Retina (tissue), 1 donor: ENCODE results near the gene SYNGR3.
A peak's percentile ranks its signal among the peaks of the same experiment; 100 is the strongest.
"Not testable (repeated sequence)": the region's sequence is repeated elsewhere in the genome, so short reads cannot be mapped to it uniquely, and the experiment has no call there.

Experiments used
- DNase-seq: peaks from one replicate; pipeline ENCODE4 v3.0.0-alpha.2; 2016

Gene SYNGR3

DNA sequence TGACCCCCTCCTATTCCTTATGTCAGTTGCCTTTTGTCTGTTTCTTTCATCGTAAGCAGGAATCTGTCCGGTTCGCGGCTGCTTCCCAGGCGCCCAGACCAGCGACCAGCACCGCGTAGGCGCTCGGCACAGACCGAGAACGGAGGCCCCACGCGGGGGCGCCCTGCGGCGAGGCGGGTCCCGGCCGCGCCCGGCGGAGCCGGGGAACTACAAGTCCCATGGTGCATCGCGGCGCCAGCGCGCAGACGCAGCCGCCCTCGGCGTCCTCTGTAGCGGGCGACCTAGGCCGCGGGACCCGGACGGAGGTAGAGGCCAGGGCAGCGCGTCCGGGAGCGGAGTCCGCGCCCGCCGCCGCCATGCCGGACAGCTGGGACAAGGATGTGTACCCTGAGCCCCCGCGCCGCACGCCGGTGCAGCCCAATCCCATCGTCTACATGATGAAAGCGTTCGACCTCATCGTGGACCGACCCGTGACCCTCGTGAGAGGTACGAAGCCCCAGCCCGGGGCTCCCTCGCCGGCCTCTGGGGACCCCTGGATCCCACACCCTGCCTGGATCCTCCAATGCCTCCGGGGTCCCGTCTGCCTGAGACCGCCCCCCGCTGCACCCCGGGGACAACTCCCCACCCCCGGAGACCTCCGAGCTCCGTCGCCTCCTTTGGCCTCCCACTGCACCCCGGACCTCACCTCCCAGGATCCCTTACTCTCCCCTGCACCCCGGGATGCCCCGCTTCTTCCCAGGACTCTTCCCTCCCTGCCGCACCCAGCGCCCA is 30.3 kb upstream of the SYNGR3 start, which contains the start of gene NDUFB10:
Gene NDUFB10 (plus strand): TSS at position 270 of the 771 bp plus-strand sequence. CDS start 87 bp downstream, at position 357.
- peak; percentile 97 for DNase-seq

DNA sequence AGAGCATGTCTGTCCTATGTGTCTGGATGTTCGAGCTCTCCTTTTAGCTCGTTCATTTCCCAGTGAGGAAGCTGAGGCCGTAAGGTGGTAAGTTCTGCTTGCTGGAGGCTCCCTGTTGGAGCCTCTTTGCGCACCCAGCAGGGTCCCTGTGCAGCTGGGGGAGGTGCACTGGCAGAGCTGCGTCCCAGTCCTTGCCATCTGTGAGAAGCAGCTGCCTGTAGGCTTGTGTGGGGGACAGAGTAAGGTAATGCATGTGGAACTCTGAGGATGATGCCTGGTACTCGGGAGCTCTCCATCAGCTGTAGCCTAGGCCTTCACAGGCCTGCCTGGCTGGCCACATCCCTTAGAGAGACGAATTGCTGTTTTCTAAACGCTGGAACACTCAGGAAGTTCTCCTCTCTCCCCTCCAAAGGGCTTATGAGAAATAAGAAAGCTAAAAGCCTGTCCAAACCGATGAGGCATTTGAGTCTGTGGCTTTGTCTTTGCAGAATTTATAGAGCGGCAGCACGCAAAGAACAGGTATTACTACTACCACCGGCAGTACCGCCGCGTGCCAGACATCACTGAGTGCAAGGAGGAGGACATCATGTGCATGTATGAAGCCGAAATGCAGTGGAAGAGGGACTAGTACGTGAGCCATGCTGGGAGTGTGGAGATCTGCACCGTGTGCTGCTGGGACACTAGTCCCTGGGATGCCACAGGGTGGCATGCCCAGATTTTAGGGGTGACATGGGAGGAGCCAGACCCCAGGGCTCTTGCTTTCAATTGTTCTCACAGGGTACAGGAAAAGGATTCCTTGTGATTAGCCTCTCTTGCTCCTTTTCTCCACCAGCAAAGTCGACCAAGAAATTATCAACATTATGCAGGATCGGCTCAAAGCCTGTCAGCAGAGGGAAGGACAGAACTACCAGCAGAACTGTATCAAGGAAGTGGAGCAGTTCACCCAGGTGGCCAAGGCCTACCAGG is 28.8 kb upstream of the SYNGR3 start:
- DNase-seq = no peak

DNA sequence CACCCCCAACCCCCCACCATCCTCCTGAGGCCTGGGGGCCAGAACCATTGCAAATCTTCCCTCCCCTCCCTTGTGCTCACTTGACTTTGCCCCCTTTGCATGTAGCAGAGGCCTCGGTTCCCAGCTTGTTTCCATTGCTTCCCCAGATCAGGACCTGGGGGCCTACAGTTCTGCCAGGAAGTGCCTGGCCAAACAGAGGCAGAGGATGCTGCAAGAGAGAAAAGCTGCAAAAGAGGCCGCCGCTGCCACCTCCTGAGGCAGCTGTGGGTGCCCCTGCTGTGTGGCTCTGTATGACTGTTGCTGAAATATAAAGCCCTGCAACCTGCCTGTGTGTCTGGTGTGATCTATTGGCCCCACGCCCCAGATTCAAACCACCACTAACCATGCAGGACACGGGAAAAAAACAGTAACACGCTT is 28.1 kb upstream of the SYNGR3 start:
- no peak for DNase-seq

DNA sequence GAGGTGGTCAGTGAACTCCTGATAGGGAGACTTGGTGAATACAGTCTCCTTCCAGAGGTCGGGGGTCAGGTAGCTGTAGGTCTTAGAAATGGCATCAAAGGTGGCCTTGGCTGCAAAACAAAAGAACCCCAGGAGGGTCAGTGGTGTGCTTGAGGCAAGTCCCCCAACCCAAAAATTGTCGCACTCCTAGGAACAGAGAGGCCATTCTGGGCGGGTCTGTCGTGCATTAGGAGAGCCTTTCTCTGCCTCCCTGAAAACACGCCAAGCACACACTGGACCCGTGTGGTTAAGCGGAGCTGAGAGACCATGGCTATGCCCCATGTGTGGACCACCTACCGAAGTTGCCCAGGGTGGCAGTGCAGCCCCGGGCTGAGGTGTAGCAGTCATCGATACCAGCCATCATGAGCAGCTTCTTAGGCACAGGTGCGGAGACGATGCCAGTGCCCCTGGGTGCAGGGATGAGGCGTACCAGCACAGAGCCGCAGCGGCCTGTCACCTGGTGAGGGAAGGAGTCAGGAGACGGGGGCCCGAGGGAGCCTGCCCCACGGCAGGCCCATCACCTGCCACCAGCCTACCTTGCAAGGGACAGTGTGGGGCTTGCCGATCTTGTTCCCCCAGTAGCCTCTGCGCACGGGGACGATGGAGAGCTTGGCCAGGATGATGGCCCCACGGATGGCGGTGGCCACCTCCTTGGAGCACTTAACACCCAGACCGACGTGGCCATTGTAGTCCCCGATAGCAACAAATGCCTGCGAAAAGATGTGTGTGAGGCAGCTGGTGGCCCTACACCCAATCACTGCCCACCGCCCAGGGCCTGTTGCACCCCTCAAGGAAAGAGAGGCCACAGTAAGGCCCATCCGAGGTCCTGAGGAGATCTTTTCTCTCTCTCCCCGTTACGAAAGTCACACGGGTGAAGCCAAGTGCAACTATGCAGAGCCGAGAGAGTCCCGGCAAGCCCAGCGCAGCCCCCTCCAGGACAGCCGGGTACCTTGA is 27.3 kb upstream of the SYNGR3 start:
- DNase-seq = not testable (repeated sequence)

DNA sequence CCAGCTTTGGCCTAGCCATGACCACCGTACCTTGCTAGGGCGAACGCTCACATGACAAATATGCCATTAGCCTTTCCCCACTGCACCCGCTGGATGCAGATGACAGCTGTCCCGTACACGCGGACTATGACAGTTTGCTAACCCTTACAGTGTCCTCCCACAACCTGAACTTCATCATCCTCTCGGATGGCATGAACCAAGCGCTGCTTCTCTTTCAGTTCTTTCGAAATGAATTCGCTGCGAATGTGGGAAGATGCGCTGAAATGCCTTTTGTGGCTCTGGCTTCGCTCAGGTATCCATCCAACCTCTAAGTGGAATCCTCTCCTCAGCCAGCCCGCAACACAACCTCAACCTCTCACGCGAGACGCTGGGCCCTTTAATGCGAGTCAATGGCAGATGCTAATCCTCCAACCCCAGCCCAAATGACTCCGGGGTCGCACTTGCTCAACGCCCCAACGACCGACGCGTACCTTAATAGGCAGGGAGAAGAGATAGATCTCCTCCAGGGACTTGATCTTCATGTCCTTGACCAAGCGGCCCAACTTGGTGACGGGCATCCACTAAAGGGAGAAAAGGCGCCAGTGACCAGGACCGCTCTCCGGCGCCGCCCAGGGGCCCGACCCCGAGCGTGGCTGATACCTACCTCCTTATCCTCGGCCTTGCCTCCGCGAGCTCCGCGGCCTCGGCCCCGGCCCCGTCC is 25.8 kb upstream of the SYNGR3 start:
- DNase-seq = no peak

DNA sequence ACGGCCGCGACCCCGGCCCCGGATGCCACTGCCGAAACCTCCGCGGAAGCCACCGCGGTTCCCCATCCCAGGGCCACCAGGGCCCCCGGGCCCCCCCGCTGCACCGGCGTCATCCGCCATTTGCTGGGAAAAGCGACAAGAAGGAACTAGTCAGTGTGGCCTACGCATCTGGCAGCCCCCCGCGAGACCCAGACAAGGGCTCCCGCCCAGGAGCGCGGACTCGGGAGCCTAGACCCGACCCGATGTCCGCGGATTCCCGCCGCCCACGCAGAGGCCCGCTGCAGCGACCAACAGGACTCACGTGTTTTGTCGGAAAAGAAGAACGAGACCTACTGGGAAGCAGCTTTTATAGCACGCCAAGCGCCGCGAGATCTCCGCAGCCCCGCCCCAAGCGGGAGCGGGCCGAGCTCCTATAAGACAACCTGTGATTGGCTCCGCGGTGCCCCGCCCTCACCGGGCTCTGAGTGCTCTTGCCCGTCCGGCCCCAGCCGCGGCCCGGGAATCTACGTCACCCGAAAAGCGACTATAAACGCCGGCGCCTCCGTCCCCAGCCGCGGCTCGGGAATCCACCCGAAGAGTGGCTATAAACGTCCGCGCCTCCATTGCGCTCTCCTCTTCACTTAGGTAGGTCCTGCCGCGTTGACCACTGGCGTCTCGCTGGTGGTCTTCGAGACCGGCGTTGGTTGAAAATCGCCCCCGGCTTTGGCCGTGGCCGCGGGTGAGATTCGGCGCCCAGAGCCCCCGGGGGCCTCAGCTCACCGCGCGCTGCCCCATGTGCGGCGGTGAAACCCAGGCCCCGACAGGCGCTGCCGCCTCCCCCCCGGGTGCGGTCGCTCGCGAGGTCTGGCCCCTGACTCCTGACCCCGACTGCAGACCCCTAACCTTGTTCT is 25.0 kb upstream of the SYNGR3 start, which contains the start of gene RPS2:
Gene RPS2 (minus strand): TSS at position 321 of the 890 bp plus-strand sequence. CDS start 201 bp downstream, at position 120.
- peak; percentile 99 for DNase-seq

DNA sequence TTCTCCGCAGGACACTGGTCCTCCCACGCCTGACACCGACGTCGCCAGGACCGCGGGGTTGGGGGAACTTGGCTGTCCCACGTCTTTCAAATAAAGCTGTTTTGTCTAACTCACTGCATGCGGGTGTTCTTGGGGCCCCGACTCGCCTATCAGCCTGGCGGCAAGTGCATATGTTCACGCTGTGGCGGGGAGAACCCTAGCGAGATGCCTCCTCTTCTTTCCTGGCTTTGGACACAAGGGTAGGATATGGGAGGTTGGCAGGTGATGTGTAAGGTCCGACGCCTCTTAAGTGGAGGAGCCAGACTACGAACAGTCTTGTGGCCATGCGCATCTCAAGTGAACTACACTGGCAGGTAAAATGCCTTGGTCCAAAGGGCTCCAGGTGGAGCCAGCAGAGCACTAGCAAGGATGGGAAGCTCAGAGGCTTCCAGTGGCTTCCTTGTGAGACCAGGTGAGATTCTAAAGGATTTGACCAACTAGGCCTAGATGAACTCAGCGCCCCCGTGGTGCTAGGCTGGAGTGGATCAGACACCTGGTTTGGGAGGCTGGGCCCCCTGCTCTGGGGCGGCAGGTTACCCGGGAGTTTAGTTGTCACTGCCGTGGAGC is 24.3 kb upstream of the SYNGR3 start:
- DNase-seq = no peak

DNA sequence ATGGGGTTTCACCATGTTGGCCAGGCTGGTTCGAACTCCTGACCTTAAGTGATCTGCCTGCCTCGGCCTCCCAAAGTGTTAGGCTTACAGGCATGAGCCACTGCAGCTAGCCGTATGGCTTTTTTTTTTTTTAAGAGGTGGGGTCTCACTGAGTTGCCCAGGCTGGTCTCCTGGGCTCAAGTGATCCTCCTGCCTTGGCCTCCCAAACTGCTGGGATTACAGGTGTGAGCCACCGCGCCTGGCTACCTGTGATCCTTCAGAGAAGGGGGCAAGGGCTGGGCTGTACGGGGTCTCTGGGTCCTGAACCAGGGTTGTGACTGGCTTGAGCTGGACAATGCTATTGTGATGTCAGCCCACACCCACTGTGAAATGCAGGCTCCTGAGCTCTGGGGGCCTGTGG is 23.3 kb upstream of the SYNGR3 start, which contains the start of gene RNF151:
Gene RNF151 (plus strand): TSS at position 397 of the 400 bp plus-strand sequence. CDS start 26 bp downstream, outside the sequence.
- DNase-seq = no peak

DNA sequence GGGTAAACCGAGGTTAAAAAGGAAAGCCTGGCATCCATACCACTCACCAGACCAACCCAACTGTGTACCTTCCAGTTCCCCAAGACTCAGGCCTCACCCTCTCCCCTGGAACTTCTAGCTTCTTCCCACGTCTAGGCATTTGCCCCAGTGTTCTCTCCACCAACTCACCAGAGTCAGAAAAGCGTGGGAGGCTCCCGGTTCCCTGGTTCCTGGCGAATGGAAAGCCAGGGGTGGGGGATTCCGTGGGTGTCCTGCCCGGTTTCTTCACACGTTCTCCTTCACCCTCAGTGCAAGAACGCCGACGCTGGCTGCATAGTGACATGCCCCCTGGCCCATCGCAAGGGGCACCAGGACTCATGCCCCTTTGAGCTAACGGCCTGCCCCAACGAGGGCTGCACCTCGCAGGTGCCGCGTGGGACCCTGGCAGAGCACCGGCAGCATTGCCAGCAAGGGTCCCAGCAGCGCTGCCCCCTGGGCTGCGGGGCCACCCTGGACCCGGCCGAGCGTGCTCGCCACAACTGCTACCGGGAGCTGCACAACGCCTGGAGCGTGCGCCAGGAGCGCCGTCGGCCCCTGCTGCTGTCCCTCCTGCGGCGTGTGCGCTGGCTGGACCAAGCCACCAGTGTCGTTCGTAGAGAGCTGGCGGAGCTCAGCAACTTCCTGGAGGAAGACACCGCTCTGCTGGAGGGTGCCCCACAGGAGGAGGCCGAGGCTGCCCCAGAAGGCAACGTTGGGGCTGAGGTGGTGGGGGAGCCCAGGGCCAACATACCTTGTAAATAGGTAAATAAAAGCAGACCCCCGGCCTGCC is 21.4 kb upstream of the SYNGR3 start:
- DNase-seq = no peak

DNA sequence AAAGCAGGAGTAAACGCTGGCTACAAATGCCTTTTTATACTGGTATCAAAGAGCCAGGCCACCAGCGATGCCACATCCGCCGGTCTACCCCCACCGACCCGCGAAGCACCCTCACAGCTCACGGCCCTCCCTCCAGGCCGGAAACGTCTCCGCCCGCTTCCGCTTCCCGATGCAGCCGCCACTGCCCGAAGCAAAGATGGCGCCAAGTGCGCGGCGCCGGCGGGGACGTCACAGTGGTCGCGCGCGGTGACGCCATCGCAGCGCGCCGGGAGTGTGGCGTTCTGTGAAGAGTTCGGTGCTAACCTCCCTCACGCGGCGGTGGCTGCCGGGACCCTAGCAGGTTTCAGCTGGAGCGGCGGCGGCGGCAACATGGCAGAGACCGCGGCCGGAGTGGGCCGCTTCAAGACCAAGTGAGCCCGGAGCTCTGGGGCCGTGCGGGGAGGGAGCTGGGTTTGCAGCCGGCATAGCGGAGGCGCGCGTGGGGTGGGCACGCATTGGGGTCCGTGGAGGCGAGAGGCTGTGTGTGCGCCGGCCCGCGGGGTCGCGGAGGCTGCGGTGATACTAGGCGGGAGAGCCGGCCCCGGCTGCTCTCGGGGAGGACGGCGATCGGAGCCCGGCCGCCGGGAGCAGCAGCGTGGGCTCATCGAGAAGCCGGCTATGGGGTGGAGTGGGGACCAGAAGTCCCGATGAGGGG is 17.8 kb upstream of the SYNGR3 start, which contains the start of gene TBL3:
Gene TBL3 (plus strand): TSS at position 258 of the 694 bp plus-strand sequence. CDS start 112 bp downstream, at position 370.
- peak; percentile 99 for DNase-seq

DNA sequence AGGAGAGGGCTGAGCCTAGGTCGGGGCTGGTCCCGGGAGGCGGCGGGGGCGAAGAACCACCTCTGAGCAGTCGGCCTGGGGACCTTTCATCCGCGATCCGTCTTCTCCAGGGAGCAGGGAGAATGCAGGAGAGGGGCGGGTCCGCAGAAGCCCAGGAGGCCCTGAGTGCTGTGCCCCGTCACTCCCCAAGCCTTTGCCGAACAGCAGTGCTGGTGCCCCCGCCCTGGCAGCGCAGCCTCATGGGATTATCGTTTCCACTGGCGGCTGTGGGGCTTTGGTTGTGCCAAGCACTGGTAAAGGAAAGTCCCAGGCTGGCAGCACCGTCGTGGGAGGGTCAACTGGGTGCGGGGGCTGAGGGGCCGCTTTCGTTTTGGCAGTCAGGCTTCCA is 17.3 kb upstream of the SYNGR3 start:
- no peak for DNase-seq

DNA sequence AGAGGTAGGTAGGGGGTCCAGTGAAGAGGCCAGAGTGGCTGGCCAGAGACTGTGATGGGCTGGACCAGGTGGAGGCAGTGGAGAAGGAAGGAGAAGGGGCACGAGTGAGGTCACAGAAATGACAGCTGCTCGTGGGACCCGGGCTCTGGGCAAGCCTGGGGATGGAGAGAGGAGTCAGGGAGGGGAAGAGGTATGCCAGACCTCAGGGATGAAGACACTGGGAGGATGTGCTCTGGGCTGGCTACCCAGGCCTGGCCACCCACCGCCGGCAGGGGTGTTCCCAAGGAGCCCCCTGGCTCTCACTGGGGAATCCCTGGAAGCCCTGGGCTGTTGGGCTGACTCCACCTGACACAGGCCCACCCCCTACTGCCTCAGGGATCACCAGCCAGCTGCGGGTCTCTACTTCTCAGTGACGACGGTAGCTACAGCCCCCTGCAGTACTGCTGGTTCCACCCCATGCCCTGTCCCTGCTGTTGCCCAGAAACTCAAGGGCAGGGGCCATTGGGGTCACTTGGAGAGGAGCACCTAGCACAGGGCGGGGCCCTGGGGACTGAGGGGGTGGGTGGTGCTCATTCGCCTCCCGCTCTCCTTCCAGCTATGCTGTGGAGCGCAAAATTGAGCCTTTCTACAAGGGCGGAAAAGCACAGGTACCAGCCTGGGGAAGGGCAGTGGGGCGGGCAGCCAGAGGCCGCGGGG is 16.2 kb upstream of the SYNGR3 start:
- DNase-seq = no peak

DNA sequence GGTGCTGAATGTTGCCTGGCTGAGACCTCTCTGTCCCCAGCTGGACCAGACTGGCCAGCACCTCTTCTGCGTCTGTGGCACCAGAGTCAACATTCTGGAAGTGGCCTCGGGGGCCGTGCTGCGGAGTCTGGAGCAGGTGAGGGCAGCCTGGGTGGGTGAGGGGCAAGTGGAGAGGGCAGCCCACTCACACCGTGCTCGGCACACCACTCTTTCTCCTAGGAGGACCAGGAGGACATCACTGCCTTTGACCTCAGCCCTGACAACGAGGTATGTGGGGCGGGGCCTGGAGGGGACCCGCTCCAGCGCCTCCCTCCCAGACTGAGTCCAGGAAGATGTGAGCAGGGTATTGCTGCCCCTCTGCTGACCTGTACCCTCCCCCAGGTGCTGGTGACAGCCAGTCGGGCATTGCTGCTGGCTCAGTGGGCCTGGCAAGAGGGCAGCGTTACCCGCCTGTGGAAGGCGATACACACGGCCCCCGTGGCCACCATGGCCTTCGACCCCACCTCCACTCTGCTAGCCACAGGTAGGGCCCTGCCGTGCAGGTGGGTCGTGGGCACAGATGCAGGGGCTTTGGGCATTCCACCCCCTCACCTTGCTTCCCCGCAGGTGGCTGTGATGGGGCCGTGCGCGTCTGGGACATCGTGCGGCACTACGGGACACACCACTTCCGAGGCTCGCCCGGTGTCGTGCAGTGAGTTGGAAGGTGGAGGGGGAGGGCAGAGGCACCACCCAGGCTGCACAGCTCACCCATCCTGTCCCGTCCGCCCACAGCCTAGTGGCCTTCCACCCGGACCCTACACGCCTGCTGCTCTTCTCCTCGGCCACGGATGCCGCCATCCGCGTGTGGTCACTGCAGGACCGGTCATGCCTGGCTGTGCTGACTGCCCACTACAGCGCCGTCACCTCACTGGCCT is 15.4 kb upstream of the SYNGR3 start:
- no peak for DNase-seq

DNA sequence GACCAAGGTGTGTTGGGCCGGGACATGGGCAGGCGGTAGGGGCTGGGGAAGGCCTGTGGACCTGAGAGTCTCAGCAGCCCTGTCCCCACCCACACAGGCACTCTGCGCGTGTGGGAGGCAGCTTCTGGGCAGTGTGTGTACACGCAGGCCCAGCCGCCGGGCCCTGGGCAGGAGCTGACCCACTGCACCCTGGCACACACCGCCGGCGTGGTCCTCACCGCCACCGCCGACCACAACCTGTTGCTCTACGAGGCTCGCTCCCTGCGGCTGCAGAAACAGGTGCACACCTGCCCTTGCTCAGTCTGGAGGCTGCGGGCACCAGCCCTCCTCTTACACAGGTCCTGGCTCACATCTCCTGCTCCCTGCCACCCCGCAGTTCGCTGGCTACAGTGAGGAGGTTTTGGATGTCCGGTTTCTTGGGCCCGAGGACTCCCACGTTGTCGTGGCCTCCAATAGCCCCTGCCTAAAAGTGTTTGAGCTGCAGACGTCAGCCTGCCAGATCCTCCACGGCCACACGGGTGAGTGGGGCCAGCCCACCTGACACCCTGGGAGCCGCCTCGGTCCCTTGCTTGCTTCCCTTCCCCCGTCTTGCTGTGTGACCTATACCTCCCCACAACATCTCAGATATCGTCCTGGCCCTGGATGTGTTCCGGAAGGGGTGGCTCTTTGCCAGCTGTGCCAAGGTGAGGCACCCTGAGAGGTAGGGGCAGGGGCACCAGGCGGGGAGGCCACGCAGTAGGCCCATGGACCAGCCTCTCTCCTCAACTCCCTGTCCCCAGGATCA is 14.1 kb upstream of the SYNGR3 start:
- DNase-seq = no peak

DNA sequence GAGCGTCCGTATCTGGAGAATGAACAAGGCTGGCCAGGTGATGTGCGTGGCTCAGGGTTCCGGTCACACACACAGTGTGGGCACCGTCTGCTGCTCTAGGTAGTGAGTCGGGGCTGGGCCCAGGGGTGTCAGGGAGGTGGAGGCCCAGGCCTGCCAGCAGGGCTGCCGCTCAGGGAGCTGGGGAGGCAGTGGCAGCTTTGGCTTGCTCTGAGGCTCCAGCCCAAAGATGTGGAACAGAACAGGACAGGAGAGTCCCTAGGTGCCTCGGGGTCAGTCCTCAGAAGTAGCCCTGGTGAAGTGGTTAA is 13.6 kb upstream of the SYNGR3 start:
- DNase-seq = no peak
